SK-MEL-5 (cell line): ENCODE measurements around the gene UTP25. TPM values are rescaled to one million over a fixed set of nuclear protein-coding genes. Genes with fewer than 3 reads are reported as not detected.

Experiments
- DNase-seq: peaks from one replicate; pipeline ENCODE4 v3.0.0-alpha.2; 2016; ENCODE audit warnings: low read depth, low spot score
- in situ Hi-C: cut with HindIII; loops from 2 replicates; pipeline ENCODE4 v1.10.0; 2016; ENCODE audit warnings: low sequenced_read_pairs, high pct_unique_total_duplicates, low pct_unique_long_range_greater_than_20kb
- total RNA-seq: library from RNA; depleted of rRNA; stranded (reverse); fragments of >200 nt; shearing (Covaris generic); gene quantifications from 2 replicates; pipeline ENCODE4 v1.2.3, GENCODE V29; 2014

UTP25 gene
- total RNA-seq, 1 experiment from 2014 or later, result 18.0 TPM

GRCh38 chr1:209802780-209803152, 25.0 kb upstream of the UTP25 start:
- DNase-seq, result no peak
- in situ Hi-C loops, result no loop called here

GRCh38 chr1:209803568-209803967, 24.2 kb upstream of the UTP25 start:
- in situ Hi-C loops, result no loop called here

DNA sequence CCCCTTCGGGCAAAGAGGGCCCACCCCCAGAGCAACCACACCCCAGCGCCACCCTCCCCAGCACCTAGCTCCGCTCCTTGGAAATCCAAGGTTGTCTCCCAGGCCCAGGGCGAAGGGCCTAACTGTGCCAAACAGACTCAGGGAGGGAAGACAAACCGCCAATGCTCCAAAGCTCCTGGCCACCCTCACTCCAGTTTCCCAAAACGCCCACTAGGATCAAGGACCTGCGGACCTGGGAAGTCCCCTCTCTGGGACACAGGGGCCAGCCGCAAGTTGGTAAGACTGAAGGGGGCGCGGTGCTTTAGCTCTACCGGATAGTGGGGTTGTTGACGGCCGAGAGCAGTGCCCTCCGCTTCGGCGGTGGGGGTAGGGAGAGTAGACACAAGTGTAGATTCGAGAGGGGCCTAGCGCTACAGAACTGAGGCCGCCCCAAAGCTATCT, 22.4 kb upstream of the UTP25 start:
- in situ Hi-C loops, result no loop called here
- no peak for DNase-seq

More at GRCh38 chr1:209803568-209803967, 24.2 kb upstream of the UTP25 start:
- DNase-seq, result no peak

GRCh38 chr1:209805875-209806760, 21.7 kb upstream of the UTP25 start, which contains the start of gene IRF6:
Gene IRF6 (minus strand): TSS chr1:209806142. CDS start chr1:209801413, 4,729 bp downstream.
- in situ Hi-C loops, result no loop called here
- no peak for DNase-seq

DNA sequence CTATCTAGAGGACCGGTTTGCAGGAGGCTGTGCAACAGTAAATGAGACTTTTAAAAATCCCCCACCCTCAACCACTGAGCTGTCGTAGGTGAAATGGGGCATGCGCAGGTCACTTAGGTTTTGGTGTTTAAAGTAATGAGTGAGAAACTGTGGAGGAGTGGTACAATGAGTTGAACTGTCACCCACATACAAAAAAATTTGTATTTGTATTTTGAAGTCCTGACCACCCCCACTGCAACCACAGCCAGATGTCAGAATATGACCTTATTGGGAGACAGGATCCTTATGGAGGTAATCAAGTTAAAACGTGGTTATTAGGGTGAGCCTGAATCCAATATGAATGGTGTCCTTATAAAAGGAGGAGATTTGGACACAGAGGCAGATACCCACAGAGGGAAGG, 20.3 kb upstream of the UTP25 start:
- in situ Hi-C loops, result no loop called here
- no peak for DNase-seq

DNA sequence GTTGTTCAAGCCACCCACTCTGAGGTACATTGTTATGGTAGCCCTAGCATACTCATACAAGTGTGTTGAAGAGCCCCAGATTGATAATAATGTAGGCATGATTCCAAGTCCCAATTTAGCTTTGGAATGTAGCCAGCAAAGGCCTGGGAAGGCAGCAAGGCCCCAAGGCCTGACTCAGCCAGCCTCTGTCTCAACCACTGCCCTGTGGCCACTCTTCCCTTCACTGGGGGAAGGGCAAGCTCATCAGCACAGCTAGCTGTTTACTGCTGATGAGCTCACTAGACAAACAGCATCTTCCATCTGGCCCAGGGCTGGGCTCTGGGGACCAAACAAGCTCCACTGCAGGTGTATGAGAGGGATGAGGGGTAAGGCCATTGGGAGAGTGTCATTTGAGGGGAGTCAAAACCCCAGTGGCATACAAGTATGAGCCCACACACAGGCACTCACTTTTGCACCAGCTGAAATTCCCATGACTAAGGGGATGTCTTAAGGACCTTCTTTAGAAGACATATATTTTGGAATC, 19.7 kb upstream of the UTP25 start:
- DNase-seq, result peak; percentile 36
- in situ Hi-C loops, result no loop called here

GRCh38 chr1:209809611-209810010, 18.2 kb upstream of the UTP25 start:
- no peak for DNase-seq
- in situ Hi-C loops, result no loop called here

- DNase-seq, result no peak
- in situ Hi-C loops, result no loop called here
Observed at GRCh38 chr1:209810783-209811182, 17.0 kb upstream of the UTP25 start.

GRCh38 chr1:209813902-209814301, 13.9 kb upstream of the UTP25 start:
- in situ Hi-C loops, result no loop called here
- no peak for DNase-seq

DNA sequence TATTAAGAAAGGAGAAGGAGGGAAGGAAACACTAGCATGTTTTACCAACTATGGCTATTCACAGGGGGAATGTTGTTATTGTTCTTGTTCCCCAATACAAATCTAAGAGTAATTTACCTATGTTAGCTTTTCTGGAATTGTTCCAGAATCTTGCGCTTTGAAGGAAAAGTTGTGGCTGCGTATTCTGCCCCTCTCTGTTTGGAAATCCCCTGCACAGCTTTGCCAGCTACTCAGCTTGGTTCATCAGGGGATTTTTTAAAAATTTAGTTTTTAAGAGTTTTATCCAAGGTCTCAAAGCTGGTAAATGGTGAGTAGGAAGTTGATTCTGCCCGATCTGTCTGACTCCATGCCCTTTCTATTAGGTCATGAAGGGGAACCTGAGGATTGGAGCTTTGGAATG, 12.3 kb upstream of the UTP25 start:
- in situ Hi-C loops, result no loop called here
- DNase-seq, result no peak

DNA sequence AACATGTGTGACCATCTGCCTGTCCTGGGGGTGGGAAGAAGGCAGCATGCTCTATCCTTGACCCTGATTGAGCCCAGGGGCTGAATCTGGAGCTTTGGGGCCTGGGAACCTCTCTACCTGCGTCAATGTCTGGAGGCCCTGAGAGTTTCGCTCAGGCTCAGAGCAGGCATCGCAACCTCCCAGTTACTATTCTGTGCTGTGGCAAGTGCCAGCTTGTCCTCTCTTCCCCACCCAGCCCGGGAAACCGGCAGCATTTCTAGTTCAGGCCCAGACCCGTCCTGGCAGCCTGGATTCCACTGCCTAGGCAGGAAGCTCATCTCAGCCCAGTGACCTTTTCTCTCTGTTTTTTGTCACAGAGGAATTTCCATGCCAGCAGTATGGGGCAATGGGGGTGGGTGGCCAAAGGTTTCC, 11.8 kb upstream of the UTP25 start:
- DNase-seq, result no peak
- in situ Hi-C loops, result no loop called here

DNA sequence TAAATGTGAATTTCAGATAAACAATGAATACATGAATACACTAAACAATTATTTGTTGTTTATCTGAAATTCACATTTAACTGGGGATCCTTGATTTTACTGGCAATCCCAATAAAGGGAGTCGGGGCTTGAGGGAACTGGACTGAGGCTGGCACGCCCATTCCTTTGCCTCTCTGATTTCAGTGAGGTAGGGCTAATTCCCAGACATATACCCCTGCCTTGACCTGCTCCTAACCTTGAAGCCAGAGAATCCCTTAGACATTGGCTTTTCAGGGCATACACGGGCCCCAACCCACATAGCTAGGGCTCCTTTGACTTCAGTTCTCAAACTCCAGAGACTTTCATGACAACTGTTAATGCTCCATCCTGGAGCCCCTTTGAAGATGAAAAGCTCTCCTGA, 10.8 kb upstream of the UTP25 start:
- DNase-seq, result no peak
- in situ Hi-C loops, result no loop called here

GRCh38 chr1:209817691-209818090, 10.1 kb upstream of the UTP25 start:
- in situ Hi-C loops, result no loop called here
- DNase-seq, result no peak

DNA sequence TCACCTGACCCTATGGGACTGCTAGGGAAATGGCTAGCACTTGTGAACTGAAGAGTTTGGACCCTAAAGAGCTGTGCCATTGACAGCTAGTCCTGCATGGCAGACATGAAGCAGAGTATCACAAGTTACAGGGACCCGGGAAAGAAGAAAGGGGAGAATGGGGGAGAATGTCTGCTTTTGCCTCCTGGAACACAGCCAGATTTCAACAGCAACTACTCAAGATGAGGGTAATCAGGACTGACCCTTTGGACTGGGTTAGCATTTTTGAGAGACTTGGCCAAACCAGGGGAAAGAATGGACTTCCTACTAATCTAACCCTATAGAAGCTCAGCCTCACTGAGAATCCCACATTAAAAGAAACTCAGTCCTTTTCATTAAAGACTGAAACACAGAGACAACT, 8.7 kb upstream of the UTP25 start:
- in situ Hi-C loops, result no loop called here
- no peak for DNase-seq

DNA sequence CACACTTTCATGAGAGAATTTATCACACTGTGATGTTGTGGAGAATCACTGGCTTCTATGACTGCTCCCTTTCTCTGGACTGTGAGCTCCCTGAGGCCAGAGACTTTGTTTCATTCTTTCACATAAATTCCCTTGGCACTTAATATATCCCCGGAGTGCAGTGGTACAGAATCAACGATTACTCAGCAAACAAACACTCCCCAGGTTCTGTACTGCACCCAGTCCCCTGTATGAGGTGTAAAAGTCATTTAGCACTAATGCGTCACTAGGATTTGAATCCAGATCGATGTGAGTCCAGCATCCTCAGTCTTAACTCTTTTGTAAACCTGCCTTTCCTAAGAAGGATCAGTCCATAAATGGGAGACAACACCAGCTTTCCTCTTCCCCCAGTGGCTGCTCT, 6.8 kb upstream of the UTP25 start:
- in situ Hi-C loops, result no loop called here
- DNase-seq, result peak; percentile 21

- in situ Hi-C loops, result no loop called here
- no peak for DNase-seq
Observed at GRCh38 chr1:209822706-209823105, 5.1 kb upstream of the UTP25 start.

DNA sequence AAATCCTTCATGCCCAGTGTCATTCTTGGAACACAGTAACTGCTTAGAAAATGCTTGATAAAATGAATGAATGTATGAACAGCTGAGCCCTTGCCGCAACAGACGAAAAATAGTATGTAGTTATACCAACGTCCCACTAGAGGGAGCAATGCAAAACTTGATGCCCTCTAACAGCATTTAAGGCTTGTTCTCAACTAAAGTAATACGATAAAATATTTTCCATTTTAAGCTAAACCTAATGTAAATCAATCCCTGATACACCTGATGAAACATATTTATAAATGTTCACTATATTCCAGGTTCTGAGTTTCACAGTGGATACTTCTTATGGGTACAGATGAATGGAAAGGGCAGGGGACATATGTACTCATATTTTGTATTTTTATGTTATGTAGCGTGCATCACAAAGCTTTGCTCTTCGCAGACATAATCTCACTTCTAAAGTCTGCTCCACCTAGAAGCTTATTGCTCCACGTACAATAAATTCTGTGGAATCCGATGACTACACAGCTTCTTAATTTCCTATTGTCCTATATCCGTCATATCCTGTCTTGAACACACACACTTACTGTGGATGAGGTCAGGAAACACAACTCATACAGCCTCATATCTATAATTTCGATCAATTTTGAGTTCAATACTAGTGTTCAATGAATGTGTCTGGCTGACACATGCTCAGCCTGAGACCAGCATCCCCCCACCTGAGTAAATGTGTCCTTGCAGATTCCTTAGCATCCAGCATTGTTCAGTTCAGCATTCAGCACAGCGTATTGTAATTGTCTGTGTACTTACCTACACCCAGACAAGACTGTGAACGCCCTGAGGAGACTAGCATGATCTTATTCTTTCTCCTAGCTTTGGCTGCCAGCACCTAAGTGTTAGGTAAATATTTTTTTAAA, 4.4 kb upstream of the UTP25 start:
- in situ Hi-C loops, result no loop called here
- peak; percentile 69 for DNase-seq
